A549 (cell line): Measurements from ENCODE around the gene RIPK4.

Source experiments
- FOXS1 ChIP-seq: fragments of 250-450 bp; sonication (Bioruptor Pico); IDR thresholded peaks from 2 replicates; pipeline ENCODE4 v1.5.0; 2020; ENCODE audit warnings: mild to moderate bottlenecking, moderate library complexity
- JUN ChIP-seq, 2 experiments: fragments of >200 bp; sonication (Bioruptor Twin); formaldehyde crosslinking; IDR thresholded peaks; 2 replicates in 1 of 2; 3 replicates in 1 of 2; pipeline ENCODE4 v1.6.1; 2016 to 2017
- NPAS2 ChIP-seq: fragments of 250-450 bp; sonication (Bioruptor Pico); IDR thresholded peaks from 2 replicates; pipeline ENCODE4 v1.8.0; 2022; ENCODE audit warnings: mild to moderate bottlenecking, moderate library complexity, borderline replicate concordance
- SREBF2 ChIP-seq: fragments of 450-650 bp; IDR thresholded peaks from 2 replicates; pipeline ENCODE4 v1.6.1; 2014; ENCODE audit warnings: mild to moderate bottlenecking, moderate library complexity
- TF ChIP-seq, protein P1 (sequence below): fragments of >200 bp; sonication (Bioruptor Twin); formaldehyde crosslinking; IDR thresholded peaks from 3 replicates; pipeline ENCODE4 v1.5.1; 2016
- TF ChIP-seq, protein P2 (sequence below): IDR thresholded peaks from 2 replicates; pipeline ENCODE4 v1.6.1; 2012

DNA sequence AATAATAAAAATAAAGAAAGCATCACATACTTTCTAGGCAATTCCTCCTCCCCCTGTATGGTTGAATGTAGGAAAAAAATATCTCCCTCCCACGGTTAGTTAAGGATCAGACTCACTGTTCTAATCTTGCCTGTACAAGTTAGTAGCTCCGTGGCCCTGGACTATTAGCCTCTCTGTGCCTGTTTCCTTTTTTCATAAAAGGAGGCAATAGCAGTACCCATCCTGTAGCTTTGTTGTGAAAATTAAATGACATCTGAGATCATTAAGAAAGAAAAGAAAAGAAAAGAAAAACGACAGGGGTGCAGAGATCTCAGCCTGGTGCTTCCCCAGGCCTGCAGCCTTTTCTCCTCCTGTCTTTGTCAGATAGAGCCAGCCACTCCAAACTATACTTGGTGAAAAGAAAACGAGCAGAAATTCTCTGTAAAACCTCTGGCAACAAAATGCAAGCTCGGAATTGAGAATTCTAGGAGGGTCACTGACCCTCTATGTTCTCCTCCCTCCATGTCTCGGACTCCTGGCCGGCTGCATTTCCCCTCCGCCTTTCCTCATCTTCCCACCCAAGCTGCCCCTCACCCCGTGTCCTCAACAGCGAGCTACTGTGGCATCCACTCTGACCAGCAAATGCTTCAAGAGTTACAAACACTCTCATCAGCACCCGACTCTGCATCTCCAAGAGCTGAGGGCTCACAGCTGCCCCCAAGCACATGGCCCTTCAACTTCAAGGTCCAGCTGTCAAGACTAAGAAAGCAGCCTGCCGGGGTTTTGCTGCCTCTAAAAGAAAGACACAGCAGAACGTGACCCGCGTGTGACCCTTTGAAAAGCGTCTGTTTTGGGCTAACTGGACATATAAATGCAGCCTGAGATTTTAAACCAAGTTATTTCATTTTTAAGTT lies 13.6 kb downstream of the RIPK4 start:
- TF ChIP-seq SREBF2 (no peak), JUN (IDR thresholded peaks at IDR 0.05) (no peak), FOXS1 (no peak), NPAS2 (CRISPR knock-in tag) (no peak)
- TF ChIP-seq, protein P1, sequence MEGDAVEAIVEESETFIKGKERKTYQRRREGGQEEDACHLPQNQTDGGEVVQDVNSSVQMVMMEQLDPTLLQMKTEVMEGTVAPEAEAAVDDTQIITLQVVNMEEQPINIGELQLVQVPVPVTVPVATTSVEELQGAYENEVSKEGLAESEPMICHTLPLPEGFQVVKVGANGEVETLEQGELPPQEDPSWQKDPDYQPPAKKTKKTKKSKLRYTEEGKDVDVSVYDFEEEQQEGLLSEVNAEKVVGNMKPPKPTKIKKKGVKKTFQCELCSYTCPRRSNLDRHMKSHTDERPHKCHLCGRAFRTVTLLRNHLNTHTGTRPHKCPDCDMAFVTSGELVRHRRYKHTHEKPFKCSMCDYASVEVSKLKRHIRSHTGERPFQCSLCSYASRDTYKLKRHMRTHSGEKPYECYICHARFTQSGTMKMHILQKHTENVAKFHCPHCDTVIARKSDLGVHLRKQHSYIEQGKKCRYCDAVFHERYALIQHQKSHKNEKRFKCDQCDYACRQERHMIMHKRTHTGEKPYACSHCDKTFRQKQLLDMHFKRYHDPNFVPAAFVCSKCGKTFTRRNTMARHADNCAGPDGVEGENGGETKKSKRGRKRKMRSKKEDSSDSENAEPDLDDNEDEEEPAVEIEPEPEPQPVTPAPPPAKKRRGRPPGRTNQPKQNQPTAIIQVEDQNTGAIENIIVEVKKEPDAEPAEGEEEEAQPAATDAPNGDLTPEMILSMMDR = no peak
- TF ChIP-seq, protein P2, sequence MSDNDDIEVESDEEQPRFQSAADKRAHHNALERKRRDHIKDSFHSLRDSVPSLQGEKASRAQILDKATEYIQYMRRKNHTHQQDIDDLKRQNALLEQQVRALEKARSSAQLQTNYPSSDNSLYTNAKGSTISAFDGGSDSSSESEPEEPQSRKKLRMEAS = no peak
